ENCODE measurements around the gene EPHB2.

GRCh38 chr1:22799971-22800370, 89.3 kb downstream of the EPHB2 start:
- no peak for TF ChIP-seq POLR2A (IDR thresholded peaks at IDR 0.05)
- TF ChIP-seq, protein P1, sequence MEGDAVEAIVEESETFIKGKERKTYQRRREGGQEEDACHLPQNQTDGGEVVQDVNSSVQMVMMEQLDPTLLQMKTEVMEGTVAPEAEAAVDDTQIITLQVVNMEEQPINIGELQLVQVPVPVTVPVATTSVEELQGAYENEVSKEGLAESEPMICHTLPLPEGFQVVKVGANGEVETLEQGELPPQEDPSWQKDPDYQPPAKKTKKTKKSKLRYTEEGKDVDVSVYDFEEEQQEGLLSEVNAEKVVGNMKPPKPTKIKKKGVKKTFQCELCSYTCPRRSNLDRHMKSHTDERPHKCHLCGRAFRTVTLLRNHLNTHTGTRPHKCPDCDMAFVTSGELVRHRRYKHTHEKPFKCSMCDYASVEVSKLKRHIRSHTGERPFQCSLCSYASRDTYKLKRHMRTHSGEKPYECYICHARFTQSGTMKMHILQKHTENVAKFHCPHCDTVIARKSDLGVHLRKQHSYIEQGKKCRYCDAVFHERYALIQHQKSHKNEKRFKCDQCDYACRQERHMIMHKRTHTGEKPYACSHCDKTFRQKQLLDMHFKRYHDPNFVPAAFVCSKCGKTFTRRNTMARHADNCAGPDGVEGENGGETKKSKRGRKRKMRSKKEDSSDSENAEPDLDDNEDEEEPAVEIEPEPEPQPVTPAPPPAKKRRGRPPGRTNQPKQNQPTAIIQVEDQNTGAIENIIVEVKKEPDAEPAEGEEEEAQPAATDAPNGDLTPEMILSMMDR (IDR thresholded peaks at IDR 0.05), result no peak
